Measurements from ENCODE around the gene LIPG.

DNA sequence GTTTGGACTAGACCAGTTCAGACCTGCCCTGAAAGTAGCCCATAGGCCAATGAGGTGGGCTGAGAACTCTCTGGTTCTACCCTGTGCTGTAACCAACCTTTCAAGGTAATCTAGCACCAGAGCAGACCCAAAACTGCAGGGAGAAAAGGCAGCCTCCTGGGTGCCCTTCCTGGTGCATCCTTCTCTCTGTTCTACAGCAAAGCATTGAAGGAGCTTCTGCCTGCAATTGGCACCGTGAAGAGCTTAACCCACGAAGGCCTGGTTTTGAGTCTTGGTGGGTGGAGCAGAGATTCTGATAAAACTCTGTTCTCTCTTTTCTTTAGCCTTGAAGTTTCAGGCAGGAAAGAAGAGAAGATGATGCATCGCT lies 55.5 kb downstream of the LIPG start:
- TF ChIP-seq, protein P1, sequence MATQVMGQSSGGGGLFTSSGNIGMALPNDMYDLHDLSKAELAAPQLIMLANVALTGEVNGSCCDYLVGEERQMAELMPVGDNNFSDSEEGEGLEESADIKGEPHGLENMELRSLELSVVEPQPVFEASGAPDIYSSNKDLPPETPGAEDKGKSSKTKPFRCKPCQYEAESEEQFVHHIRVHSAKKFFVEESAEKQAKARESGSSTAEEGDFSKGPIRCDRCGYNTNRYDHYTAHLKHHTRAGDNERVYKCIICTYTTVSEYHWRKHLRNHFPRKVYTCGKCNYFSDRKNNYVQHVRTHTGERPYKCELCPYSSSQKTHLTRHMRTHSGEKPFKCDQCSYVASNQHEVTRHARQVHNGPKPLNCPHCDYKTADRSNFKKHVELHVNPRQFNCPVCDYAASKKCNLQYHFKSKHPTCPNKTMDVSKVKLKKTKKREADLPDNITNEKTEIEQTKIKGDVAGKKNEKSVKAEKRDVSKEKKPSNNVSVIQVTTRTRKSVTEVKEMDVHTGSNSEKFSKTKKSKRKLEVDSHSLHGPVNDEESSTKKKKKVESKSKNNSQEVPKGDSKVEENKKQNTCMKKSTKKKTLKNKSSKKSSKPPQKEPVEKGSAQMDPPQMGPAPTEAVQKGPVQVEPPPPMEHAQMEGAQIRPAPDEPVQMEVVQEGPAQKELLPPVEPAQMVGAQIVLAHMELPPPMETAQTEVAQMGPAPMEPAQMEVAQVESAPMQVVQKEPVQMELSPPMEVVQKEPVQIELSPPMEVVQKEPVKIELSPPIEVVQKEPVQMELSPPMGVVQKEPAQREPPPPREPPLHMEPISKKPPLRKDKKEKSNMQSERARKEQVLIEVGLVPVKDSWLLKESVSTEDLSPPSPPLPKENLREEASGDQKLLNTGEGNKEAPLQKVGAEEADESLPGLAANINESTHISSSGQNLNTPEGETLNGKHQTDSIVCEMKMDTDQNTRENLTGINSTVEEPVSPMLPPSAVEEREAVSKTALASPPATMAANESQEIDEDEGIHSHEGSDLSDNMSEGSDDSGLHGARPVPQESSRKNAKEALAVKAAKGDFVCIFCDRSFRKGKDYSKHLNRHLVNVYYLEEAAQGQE (IDR thresholded peaks at IDR 0.05; ENCODE audit: borderline replicate concordance): no peak
- TF ChIP-seq, protein P2, sequence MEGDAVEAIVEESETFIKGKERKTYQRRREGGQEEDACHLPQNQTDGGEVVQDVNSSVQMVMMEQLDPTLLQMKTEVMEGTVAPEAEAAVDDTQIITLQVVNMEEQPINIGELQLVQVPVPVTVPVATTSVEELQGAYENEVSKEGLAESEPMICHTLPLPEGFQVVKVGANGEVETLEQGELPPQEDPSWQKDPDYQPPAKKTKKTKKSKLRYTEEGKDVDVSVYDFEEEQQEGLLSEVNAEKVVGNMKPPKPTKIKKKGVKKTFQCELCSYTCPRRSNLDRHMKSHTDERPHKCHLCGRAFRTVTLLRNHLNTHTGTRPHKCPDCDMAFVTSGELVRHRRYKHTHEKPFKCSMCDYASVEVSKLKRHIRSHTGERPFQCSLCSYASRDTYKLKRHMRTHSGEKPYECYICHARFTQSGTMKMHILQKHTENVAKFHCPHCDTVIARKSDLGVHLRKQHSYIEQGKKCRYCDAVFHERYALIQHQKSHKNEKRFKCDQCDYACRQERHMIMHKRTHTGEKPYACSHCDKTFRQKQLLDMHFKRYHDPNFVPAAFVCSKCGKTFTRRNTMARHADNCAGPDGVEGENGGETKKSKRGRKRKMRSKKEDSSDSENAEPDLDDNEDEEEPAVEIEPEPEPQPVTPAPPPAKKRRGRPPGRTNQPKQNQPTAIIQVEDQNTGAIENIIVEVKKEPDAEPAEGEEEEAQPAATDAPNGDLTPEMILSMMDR (IDR thresholded peaks at IDR 0.05; ENCODE audit: poor library complexity, severe bottlenecking): no peak
- TF ChIP-seq POLR2AphosphoS5 (IDR thresholded peaks at IDR 0.05): no peak
- TF ChIP-seq TAF1 (IDR thresholded peaks at IDR 0.05; ENCODE audit: low read depth): no peak
- no peak for TF ChIP-seq EZH2 (IDR thresholded peaks at IDR 0.05; ENCODE audit: borderline replicate concordance, insufficient read depth, low read length, poor library complexity, severe bottlenecking)
- no peak for TF ChIP-seq EP300 (conservative IDR thresholded peaks at IDR 0.05; ENCODE audit: poor library complexity, severe bottlenecking)
- no peak for TF ChIP-seq SMC3 (conservative IDR thresholded peaks at IDR 0.05; ENCODE audit: poor library complexity)
- no peak for TF ChIP-seq RAD21 (conservative IDR thresholded peaks at IDR 0.05)
- TF ChIP-seq MXI1 (conservative IDR thresholded peaks at IDR 0.05; ENCODE audit: poor library complexity, severe bottlenecking): no peak
